HEK293 (cell line): ENCODE measurements around the gene OSTC.

Source experiments
- CTCF ChIA-PET: fragments of 350-600 bp; formaldehyde crosslinking; extraction: SDS; loops from one replicate; lab custom pipeline; 2021; ENCODE audit warnings: antibody characterized with exemption; lab: Yijun Ruan, JAX
- POLR2A ChIA-PET: fragments of 300-600 bp; formaldehyde crosslinking; extraction: SDS; loops from one replicate; lab custom pipeline; 2020; ENCODE audit warnings: antibody characterized with exemption, inconsistent platforms; lab: Yijun Ruan, JAX
- H3K27ac ChIP-seq: fragments of 200-500 bp; sonication (Bioruptor generic); 2 replicates; pipeline ENCODE4 v1.5.1; 2014; ENCODE audit warnings: low read depth, low read length, control low read depth, inconsistent platforms; ENCODE audit errors: extremely low read depth
- H3K36me3 ChIP-seq, 2 experiments: fragments of 200-500 bp in 1 of 2; sonication (Bioruptor generic) in 1 of 2; 1 replicate in 1 of 2; 2 replicates in 1 of 2; pipeline ENCODE4 v1.5.1; 2014 to 2017; ENCODE audit warnings: inconsistent platforms in 2 of 2, low read length in 2 of 2; ENCODE audit not compliant: control insufficient read depth in 2 of 2, insufficient read depth in 1 of 2
- H3K4me1 ChIP-seq: fragments of 200-500 bp; sonication (Bioruptor generic); 2 replicates; pipeline ENCODE4 v1.5.1; 2014; ENCODE audit warnings: mild to moderate bottlenecking, low read length, inconsistent platforms; ENCODE audit not compliant: control insufficient read depth, insufficient read depth
- H3K4me3 ChIP-seq: 2 replicates; pipeline ENCODE4 v1.5.1; 2011; ENCODE audit warnings: low read depth, mild to moderate bottlenecking, control low read depth, low read length, moderate library complexity
- H3K9me3 ChIP-seq: fragments of 200-500 bp; sonication (Bioruptor generic); 2 replicates; pipeline ENCODE4 v1.5.1; 2014; ENCODE audit warnings: low read depth, low read length, inconsistent platforms; ENCODE audit not compliant: control insufficient read depth, insufficient read depth
- BCL11A ChIP-seq: fragments of 450-650 bp; formaldehyde crosslinking; IDR thresholded peaks from 2 replicates; pipeline ENCODE4 v1.5.1; 2016; ENCODE audit warnings: low read depth, missing biosample characterization, missing genetic modification characterization
- BCL11B ChIP-seq: fragments of 450-650 bp; formaldehyde crosslinking; IDR thresholded peaks from 2 replicates; pipeline ENCODE4 v1.5.1; 2016; ENCODE audit warnings: low read depth, missing biosample characterization, missing genetic modification characterization
- GFI1B ChIP-seq: fragments of 450-650 bp; formaldehyde crosslinking; IDR thresholded peaks from 2 replicates; pipeline ENCODE4 v1.5.1; 2016; ENCODE audit warnings: missing biosample characterization, missing genetic modification characterization
- HIC1 ChIP-seq: fragments of 450-650 bp; formaldehyde crosslinking; IDR thresholded peaks from 2 replicates; pipeline ENCODE4 v1.5.1; 2016; ENCODE audit warnings: missing biosample characterization, missing genetic modification characterization
- INSM2 ChIP-seq: fragments of 450-650 bp; formaldehyde crosslinking; IDR thresholded peaks from 2 replicates; pipeline ENCODE4 v1.5.1; 2016; ENCODE audit warnings: missing biosample characterization, missing genetic modification characterization
- OVOL3 ChIP-seq: fragments of 450-650 bp; formaldehyde crosslinking; IDR thresholded peaks from 2 replicates; pipeline ENCODE4 v1.5.1; 2016; ENCODE audit warnings: missing biosample characterization, missing genetic modification characterization
- SALL2 ChIP-seq: fragments of 450-650 bp; formaldehyde crosslinking; IDR thresholded peaks from 2 replicates; pipeline ENCODE4 v1.5.0; 2017; ENCODE audit warnings: missing biosample characterization, mild to moderate bottlenecking, missing genetic modification characterization, borderline replicate concordance
- SP3 ChIP-seq: fragments of 450-650 bp; formaldehyde crosslinking; IDR thresholded peaks from 2 replicates; pipeline ENCODE4 v1.5.1; 2016; ENCODE audit warnings: missing biosample characterization, missing genetic modification characterization
- WT1 ChIP-seq: fragments of 450-650 bp; formaldehyde crosslinking; IDR thresholded peaks from 2 replicates; pipeline ENCODE4 v1.5.1; 2016; ENCODE audit warnings: missing biosample characterization, missing genetic modification characterization
- ZNF169 ChIP-seq: fragments of 450-650 bp; formaldehyde crosslinking; IDR thresholded peaks from 2 replicates; pipeline ENCODE4 v1.5.1; 2016; ENCODE audit warnings: missing biosample characterization, missing genetic modification characterization
- ZNF239 ChIP-seq: fragments of 450-650 bp; formaldehyde crosslinking; IDR thresholded peaks from 2 replicates; pipeline ENCODE4 v1.5.1; 2016; ENCODE audit warnings: missing biosample characterization, missing genetic modification characterization
- ZNF24 ChIP-seq: fragments of 450-650 bp; formaldehyde crosslinking; IDR thresholded peaks from 2 replicates; pipeline ENCODE4 v1.5.1; 2016; ENCODE audit warnings: missing biosample characterization, missing genetic modification characterization
- ZNF302 ChIP-seq: fragments of 450-650 bp; formaldehyde crosslinking; IDR thresholded peaks from 2 replicates; pipeline ENCODE4 v1.5.1; 2016; ENCODE audit warnings: missing biosample characterization, missing genetic modification characterization, low read depth
- ZNF350 ChIP-seq: fragments of 450-650 bp; formaldehyde crosslinking; IDR thresholded peaks from 2 replicates; pipeline ENCODE4 v1.5.0; 2017; ENCODE audit warnings: missing biosample characterization, mild to moderate bottlenecking, missing genetic modification characterization
- ZNF37A ChIP-seq: fragments of 450-650 bp; IDR thresholded peaks from 2 replicates; pipeline ENCODE4 v1.5.1; 2018; ENCODE audit warnings: missing biosample characterization, missing genetic modification characterization
- ZNF423 ChIP-seq: fragments of 450-650 bp; formaldehyde crosslinking; IDR thresholded peaks from 2 replicates; pipeline ENCODE4 v1.5.1; 2016; ENCODE audit warnings: missing biosample characterization, missing genetic modification characterization
- ZNF433 ChIP-seq: fragments of 450-650 bp; formaldehyde crosslinking; IDR thresholded peaks from 2 replicates; pipeline ENCODE4 v1.5.1; 2016; ENCODE audit warnings: missing biosample characterization, missing genetic modification characterization, low read depth
- ZNF560 ChIP-seq: fragments of 450-650 bp; formaldehyde crosslinking; IDR thresholded peaks from 2 replicates; pipeline ENCODE4 v1.5.1; 2017; ENCODE audit warnings: missing biosample characterization, missing genetic modification characterization, borderline replicate concordance
- ZNF654 ChIP-seq: fragments of 450-650 bp; formaldehyde crosslinking; IDR thresholded peaks from 2 replicates; pipeline ENCODE4 v1.5.1; 2016; ENCODE audit warnings: low read depth, missing biosample characterization, missing genetic modification characterization
- ZNF670 ChIP-seq: fragments of 450-650 bp; formaldehyde crosslinking; IDR thresholded peaks from 2 replicates; pipeline ENCODE4 v1.5.1; 2016; ENCODE audit warnings: missing biosample characterization, missing genetic modification characterization, low read depth
- ZNF701 ChIP-seq: fragments of 450-650 bp; formaldehyde crosslinking; IDR thresholded peaks from 2 replicates; pipeline ENCODE4 v1.5.1; 2016; ENCODE audit warnings: missing biosample characterization, missing genetic modification characterization
- ZNF776 ChIP-seq: fragments of 450-650 bp; formaldehyde crosslinking; IDR thresholded peaks from 2 replicates; pipeline ENCODE4 v1.5.0; 2017; ENCODE audit warnings: missing biosample characterization, missing genetic modification characterization, borderline replicate concordance
- ZSCAN5A ChIP-seq: fragments of 450-650 bp; formaldehyde crosslinking; IDR thresholded peaks from 2 replicates; pipeline ENCODE4 v1.5.1; 2016; ENCODE audit warnings: missing biosample characterization, missing genetic modification characterization
- TF ChIP-seq, protein P1 (sequence below): fragments of 450-650 bp; formaldehyde crosslinking; IDR thresholded peaks from 2 replicates; pipeline ENCODE4 v1.5.1; 2016; ENCODE audit warnings: missing biosample characterization, missing genetic modification characterization
- TF ChIP-seq, protein P2 (sequence below): fragments of 450-650 bp; formaldehyde crosslinking; IDR thresholded peaks from 2 replicates; pipeline ENCODE4 v1.5.1; 2017; ENCODE audit warnings: missing biosample characterization, missing genetic modification characterization

Gene OSTC

GRCh38 chr4:108607079-108607815 is 43.2 kb upstream of the OSTC start (continued):
- no peak for TF ChIP-seq OVOL3
- no peak for TF ChIP-seq ZNF654 (tag by site-specific recombination)
- TF ChIP-seq, protein P1, sequence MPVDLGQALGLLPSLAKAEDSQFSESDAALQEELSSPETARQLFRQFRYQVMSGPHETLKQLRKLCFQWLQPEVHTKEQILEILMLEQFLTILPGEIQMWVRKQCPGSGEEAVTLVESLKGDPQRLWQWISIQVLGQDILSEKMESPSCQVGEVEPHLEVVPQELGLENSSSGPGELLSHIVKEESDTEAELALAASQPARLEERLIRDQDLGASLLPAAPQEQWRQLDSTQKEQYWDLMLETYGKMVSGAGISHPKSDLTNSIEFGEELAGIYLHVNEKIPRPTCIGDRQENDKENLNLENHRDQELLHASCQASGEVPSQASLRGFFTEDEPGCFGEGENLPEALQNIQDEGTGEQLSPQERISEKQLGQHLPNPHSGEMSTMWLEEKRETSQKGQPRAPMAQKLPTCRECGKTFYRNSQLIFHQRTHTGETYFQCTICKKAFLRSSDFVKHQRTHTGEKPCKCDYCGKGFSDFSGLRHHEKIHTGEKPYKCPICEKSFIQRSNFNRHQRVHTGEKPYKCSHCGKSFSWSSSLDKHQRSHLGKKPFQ, result no peak
- TF ChIP-seq ZNF239 (tag by site-specific recombination), result no peak
- no peak for TF ChIP-seq BCL11B (tag by site-specific recombination)

- Histone ChIP-seq H3K36me3 (no peaks in the 10 kb centered on the region), H3K4me3 (no peak overlapping the region), H3K4me1 (no peaks in the 10 kb centered on the region), H3K27ac (no peak overlapping the region), H3K9me3 (no peaks in the 10 kb centered on the region)
- TF ChIP-seq BCL11A (tag by site-specific recombination) (no peak), WT1 (tag by site-specific recombination) (no peak), ZNF670 (tag by site-specific recombination) (no peak), GFI1B (tag by site-specific recombination) (no peak), SP3 (no peak)
- TF ChIP-seq, protein P2, sequence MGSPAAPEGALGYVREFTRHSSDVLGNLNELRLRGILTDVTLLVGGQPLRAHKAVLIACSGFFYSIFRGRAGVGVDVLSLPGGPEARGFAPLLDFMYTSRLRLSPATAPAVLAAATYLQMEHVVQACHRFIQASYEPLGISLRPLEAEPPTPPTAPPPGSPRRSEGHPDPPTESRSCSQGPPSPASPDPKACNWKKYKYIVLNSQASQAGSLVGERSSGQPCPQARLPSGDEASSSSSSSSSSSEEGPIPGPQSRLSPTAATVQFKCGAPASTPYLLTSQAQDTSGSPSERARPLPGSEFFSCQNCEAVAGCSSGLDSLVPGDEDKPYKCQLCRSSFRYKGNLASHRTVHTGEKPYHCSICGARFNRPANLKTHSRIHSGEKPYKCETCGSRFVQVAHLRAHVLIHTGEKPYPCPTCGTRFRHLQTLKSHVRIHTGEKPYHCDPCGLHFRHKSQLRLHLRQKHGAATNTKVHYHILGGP (tag by site-specific recombination), result no peak
- ChIA-PET POLR2A (no interaction called here), CTCF (interaction anchor here (0.7 kb wide), 1 partner anchor 606 kb away, joined by 3 read pairs; no protein-coding TSS in a partner anchor)
Observed at GRCh38 chr4:108611365-108611764, 39.0 kb upstream of the OSTC start.

- TF ChIP-seq ZNF433 (tag by site-specific recombination), result no peak
- no peak for TF ChIP-seq HIC1 (tag by site-specific recombination)
- no peak for TF ChIP-seq INSM2 (tag by site-specific recombination)
- no peak for TF ChIP-seq ZNF701 (tag by site-specific recombination)
- no peak for TF ChIP-seq ZNF350
- no peak for TF ChIP-seq ZSCAN5A (tag by site-specific recombination)
- no peak for TF ChIP-seq ZNF423 (tag by site-specific recombination)
- no peak for TF ChIP-seq ZNF776
- no peak for TF ChIP-seq ZNF302 (tag by site-specific recombination)
- TF ChIP-seq ZNF37A (tag by site-specific recombination), result no peak
- TF ChIP-seq ZNF560 (tag by site-specific recombination), result no peak
- no peak for TF ChIP-seq SALL2 (tag by site-specific recombination)
- TF ChIP-seq ZNF169, result no peak
- no peak for TF ChIP-seq ZNF24 (tag by site-specific recombination)
- Histone ChIP-seq H3K36me3 (no peaks in the 10 kb centered on the region), H3K4me3 (no peak overlapping the region), H3K27ac (no peak overlapping the region), H3K4me1 (no peaks in the 10 kb centered on the region), H3K9me3 (no peaks in the 10 kb centered on the region)
- POLR2A ChIA-PET, result no interaction called here
- CTCF ChIA-PET, result no interaction called here
Observed at GRCh38 chr4:108612365-108612764, 38.0 kb upstream of the OSTC start.
